DMS53 treated with DMSO at 0.1 percent for 48 hours (cell line): ENCODE measurements around the gene SLC6A3.
"Not testable (repeated sequence)": the region's sequence is repeated elsewhere in the genome, so short reads cannot be mapped to it uniquely, and the experiment has no call there.

Experiments used
- DNase-seq: peaks from one replicate; lab custom pipeline; 2025; ENCODE audit not compliant: unreplicated experiment; lab: John Stamatoyannopoulos, UW

SLC6A3 gene

GRCh38 chr5:1478271-1479035, 33.2 kb upstream of the SLC6A3 start:
- no peak for DNase-seq

- DNase-seq = no peak
Measured at GRCh38 chr5:1477341-1477740, 32.1 kb upstream of the SLC6A3 start.

GRCh38 chr5:1476967-1477310, 31.7 kb upstream of the SLC6A3 start:
- no peak for DNase-seq

GRCh38 chr5:1476181-1476966, 31.1 kb upstream of the SLC6A3 start:
- no peak for DNase-seq

GRCh38 chr5:1475544-1475900, 30.3 kb upstream of the SLC6A3 start:
- not testable (repeated sequence) for DNase-seq

- no peak for DNase-seq
Measured at GRCh38 chr5:1474866-1475543, 29.8 kb upstream of the SLC6A3 start.

GRCh38 chr5:1474183-1474839, 29.1 kb upstream of the SLC6A3 start:
- no peak for DNase-seq

- no peak for DNase-seq
Measured at GRCh38 chr5:1473746-1474145, 28.5 kb upstream of the SLC6A3 start.

- no peak for DNase-seq
Measured at GRCh38 chr5:1472964-1473628, 27.9 kb upstream of the SLC6A3 start.

GRCh38 chr5:1471997-1472963, 27.0 kb upstream of the SLC6A3 start:
- no peak for DNase-seq

- no peak for DNase-seq
Measured at GRCh38 chr5:1471240-1471853, 26.1 kb upstream of the SLC6A3 start.

- DNase-seq = no peak
Measured at GRCh38 chr5:1470762-1471211, 25.5 kb upstream of the SLC6A3 start.

GRCh38 chr5:1468629-1469527, 23.6 kb upstream of the SLC6A3 start:
- no peak for DNase-seq

GRCh38 chr5:1468247-1468612, 23.0 kb upstream of the SLC6A3 start:
- DNase-seq = no peak

GRCh38 chr5:1467341-1468246, 22.4 kb upstream of the SLC6A3 start:
- no peak for DNase-seq

- no peak for DNase-seq
Measured at GRCh38 chr5:1466631-1467265, 21.5 kb upstream of the SLC6A3 start.

GRCh38 chr5:1465966-1466471, 20.8 kb upstream of the SLC6A3 start:
- no peak for DNase-seq
